ELR (cell line): ENCODE data around the gene SYPL1.

ENCODE experiments used
- DNase-seq: peaks from one replicate; pipeline ENCODE4 v3.0.0-alpha.2; 2015; ENCODE audit warnings: low read depth

SYPL1 gene

GRCh38 chr7:106092204-106092603, 19.9 kb downstream of the SYPL1 start:
- no peak for DNase-seq

- DNase-seq = no peak
Observed at GRCh38 chr7:106089647-106090046, 22.5 kb downstream of the SYPL1 start.

GRCh38 chr7:106088014-106088413, 24.1 kb downstream of the SYPL1 start:
- no peak for DNase-seq

GRCh38 chr7:106086062-106086461, 26.1 kb downstream of the SYPL1 start:
- no peak for DNase-seq

- no peak for DNase-seq
Observed at GRCh38 chr7:106085015-106085414, 27.1 kb downstream of the SYPL1 start.

GRCh38 chr7:106083717-106084116, 28.4 kb downstream of the SYPL1 start:
- DNase-seq = no peak

- DNase-seq = no peak
Observed at GRCh38 chr7:106082087-106082854, 29.8 kb downstream of the SYPL1 start.

- no peak for DNase-seq
Observed at GRCh38 chr7:106080300-106080987, 31.7 kb downstream of the SYPL1 start.

GRCh38 chr7:106076537-106076936, 35.6 kb downstream of the SYPL1 start:
- DNase-seq = no peak

- no peak for DNase-seq
Observed at GRCh38 chr7:106075937-106076336, 36.2 kb downstream of the SYPL1 start.

GRCh38 chr7:106074257-106074656, 37.9 kb downstream of the SYPL1 start:
- DNase-seq = no peak

GRCh38 chr7:106073701-106074100, 38.4 kb downstream of the SYPL1 start:
- DNase-seq = no peak

- DNase-seq = no peak
Observed at GRCh38 chr7:106072715-106073091, 39.4 kb downstream of the SYPL1 start.

- DNase-seq = no peak
Observed at GRCh38 chr7:106071999-106072714, 40.0 kb downstream of the SYPL1 start.

GRCh38 chr7:106071356-106071998, 40.6 kb downstream of the SYPL1 start:
- DNase-seq = no peak

GRCh38 chr7:106070567-106071254, 41.4 kb downstream of the SYPL1 start:
- no peak for DNase-seq

GRCh38 chr7:106070201-106070551, 41.9 kb downstream of the SYPL1 start:
- DNase-seq = no peak

- no peak for DNase-seq
Observed at GRCh38 chr7:106069471-106070200, 42.5 kb downstream of the SYPL1 start.

- DNase-seq = no peak
Observed at GRCh38 chr7:106068986-106069385, 43.1 kb downstream of the SYPL1 start.

GRCh38 chr7:106068538-106068961, 43.6 kb downstream of the SYPL1 start:
- DNase-seq = no peak

- no peak for DNase-seq
Observed at GRCh38 chr7:106067678-106068077, 44.4 kb downstream of the SYPL1 start.
